Measurements from ENCODE around the gene RNF225.
"Not testable (repeated sequence)": the region's sequence is repeated elsewhere in the genome, so short reads cannot be mapped to it uniquely, and the experiment has no call there.

RNF225 gene

GRCh38 chr19:58387338-58388174 lies 7.9 kb upstream of the RNF225 start:
- DNase-seq (ENCODE audit: low read depth): peak; percentile 21

GRCh38 chr19:58388175-58388526 lies 7.3 kb upstream of the RNF225 start:
- no peak for DNase-seq (ENCODE audit: low read depth)

GRCh38 chr19:58392945-58393724 lies 2.3 kb upstream of the RNF225 start:
- DNase-seq (ENCODE audit: low read depth): no peak

- DNase-seq (ENCODE audit: low read depth): no peak
These were observed 1.8 kb upstream of the RNF225 start for GRCh38 chr19:58393725-58394033.

GRCh38 chr19:58394821-58395219 lies 636 bp upstream of the RNF225 start:
- no peak for DNase-seq (ENCODE audit: low read depth)

- DNase-seq (ENCODE audit: low read depth): no peak
These were observed 647 bp downstream of the RNF225 start for GRCh38 chr19:58395979-58396627.

- DNase-seq (ENCODE audit: low read depth): no peak
These were observed 1.5 kb downstream of the RNF225 start for GRCh38 chr19:58396691-58397532.

- no peak for DNase-seq (ENCODE audit: low read depth)
These were observed 2.1 kb downstream of the RNF225 start for GRCh38 chr19:58397533-58398037.

GRCh38 chr19:58398087-58398486 lies 2.6 kb downstream of the RNF225 start:
- DNase-seq (ENCODE audit: low read depth): no peak

GRCh38 chr19:58398545-58398944 lies 3.1 kb downstream of the RNF225 start:
- no peak for DNase-seq (ENCODE audit: low read depth)

- no peak for DNase-seq (ENCODE audit: low read depth)
These were observed 4.4 kb downstream of the RNF225 start for GRCh38 chr19:58399903-58400302.

- no peak for DNase-seq (ENCODE audit: low read depth)
These were observed 5.0 kb downstream of the RNF225 start for GRCh38 chr19:58400316-58400915.

- DNase-seq (ENCODE audit: low read depth): peak; percentile 99
These were observed 5.7 kb downstream of the RNF225 start for GRCh38 chr19:58400916-58401839.

GRCh38 chr19:58401840-58402421 lies 6.5 kb downstream of the RNF225 start:
- DNase-seq (ENCODE audit: low read depth): no peak

GRCh38 chr19:58403920-58404478 lies 8.5 kb downstream of the RNF225 start:
- DNase-seq (ENCODE audit: low read depth): not testable (repeated sequence)

- DNase-seq (ENCODE audit: low read depth): peak; percentile 19
These were observed 11.6 kb downstream of the RNF225 start for GRCh38 chr19:58406818-58407657.

- DNase-seq (ENCODE audit: low read depth): no peak
These were observed 12.2 kb downstream of the RNF225 start for GRCh38 chr19:58407658-58408151.

Measured in EH (cell line).